ENCODE results near the gene TRMT1L.

TRMT1L gene

GRCh38 chr1:185091480-185091879, 65.3 kb downstream of the TRMT1L start:
- no peaks in the 10 kb centered on the region for H3K27me3 Mint-ChIP-seq
- no peaks in the 10 kb centered on the region for H3K4me1 Mint-ChIP-seq
- ATAC-seq (ENCODE audit: low read depth) (no peak), DNase-seq (ENCODE audit: low spot score in 2 of 2) (no peak)
- H3K27ac Mint-ChIP-seq: no peak overlapping the region
- no peaks in the 10 kb centered on the region for H3K9me3 Mint-ChIP-seq
- peaks cover 52% of the 10 kb centered on the region for H3K36me3 Mint-ChIP-seq
- H3K4me3 Mint-ChIP-seq: no peak overlapping the region

- no peak for DNase-seq (ENCODE audit: low spot score in 2 of 2)
- no peaks in the 10 kb centered on the region for H3K27me3 Mint-ChIP-seq
- ATAC-seq (ENCODE audit: low read depth): no peak
- H3K9me3 Mint-ChIP-seq: no peaks in the 10 kb centered on the region
- H3K27ac Mint-ChIP-seq: no peak overlapping the region
- H3K4me1 Mint-ChIP-seq: peaks cover 12% of the 10 kb centered on the region
- H3K4me3 Mint-ChIP-seq: no peak overlapping the region
- peaks cover 39% of the 10 kb centered on the region for H3K36me3 Mint-ChIP-seq
Observed at GRCh38 chr1:185087746-185088145, 69.0 kb downstream of the TRMT1L start.

GRCh38 chr1:185087101-185087500, 69.7 kb downstream of the TRMT1L start:
- peaks cover 12% of the 10 kb centered on the region for H3K4me1 Mint-ChIP-seq
- no peaks in the 10 kb centered on the region for H3K27me3 Mint-ChIP-seq
- H3K9me3 Mint-ChIP-seq: no peaks in the 10 kb centered on the region
- no peak for DNase-seq (ENCODE audit: low spot score in 2 of 2)
- H3K36me3 Mint-ChIP-seq: peaks cover 36% of the 10 kb centered on the region
- no peak overlapping the region for H3K4me3 Mint-ChIP-seq
- no peak for ATAC-seq (ENCODE audit: low read depth)
- no peak overlapping the region for H3K27ac Mint-ChIP-seq

DNA sequence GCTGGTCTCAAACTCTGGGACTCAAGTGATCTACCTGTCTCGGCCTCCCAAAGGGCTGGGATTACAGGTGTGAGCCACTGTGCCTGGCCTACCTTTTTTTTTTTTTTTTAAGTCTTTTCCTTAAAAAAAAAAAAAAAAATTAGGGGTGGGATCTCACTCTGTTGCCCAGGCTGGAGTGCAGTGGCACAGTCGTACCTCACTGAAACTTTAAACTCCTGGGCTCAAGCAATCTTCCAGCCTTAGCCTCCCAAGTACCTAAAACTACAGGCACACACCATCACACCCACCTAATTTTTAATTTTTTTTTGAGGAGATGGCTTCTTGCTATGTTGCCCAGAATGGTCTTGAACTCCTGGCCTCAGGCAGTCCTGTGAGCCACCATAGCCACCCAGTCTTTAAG, 72.9 kb downstream of the TRMT1L start:
- H3K4me1 Mint-ChIP-seq: peaks cover 15% of the 10 kb centered on the region
- H3K27ac Mint-ChIP-seq: no peak overlapping the region
- H3K36me3 Mint-ChIP-seq: peaks cover 29% of the 10 kb centered on the region
- H3K4me3 Mint-ChIP-seq: no peak overlapping the region
- no peaks in the 10 kb centered on the region for H3K9me3 Mint-ChIP-seq
- no peaks in the 10 kb centered on the region for H3K27me3 Mint-ChIP-seq
- ATAC-seq (ENCODE audit: low read depth) (no peak), DNase-seq (ENCODE audit: low spot score in 2 of 2) (no peak)

DNA sequence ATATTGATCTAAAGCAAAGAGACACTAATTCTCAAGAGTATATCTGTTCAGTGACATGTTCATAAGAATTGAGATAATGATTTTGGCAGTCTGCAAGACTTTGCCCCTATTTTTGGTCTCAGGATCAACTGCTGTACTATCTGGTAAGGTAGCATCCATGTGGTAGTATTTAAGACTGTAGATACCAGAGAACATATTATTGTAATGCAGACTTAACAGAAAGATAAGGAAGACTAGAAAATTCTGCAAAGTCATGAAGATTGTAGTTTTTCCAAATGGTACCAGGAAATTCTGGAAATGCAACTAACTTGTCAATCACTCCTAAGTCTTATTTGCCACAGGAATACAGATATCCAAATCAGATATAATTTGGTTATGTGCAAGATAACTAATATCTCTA, 76.3 kb downstream of the TRMT1L start:
- Mint-ChIP-seq H3K36me3 (peaks cover 13% of the 10 kb centered on the region), H3K27me3 (no peaks in the 10 kb centered on the region), H3K4me1 (peaks cover 18% of the 10 kb centered on the region), H3K27ac (no peak overlapping the region), H3K4me3 (no peak overlapping the region), H3K9me3 (no peaks in the 10 kb centered on the region)
- DNase-seq (ENCODE audit: low spot score in 2 of 2) (no peak), ATAC-seq (ENCODE audit: low read depth) (no peak)

- Mint-ChIP-seq H3K36me3 (peaks cover 11% of the 10 kb centered on the region), H3K9me3 (no peaks in the 10 kb centered on the region), H3K27me3 (no peaks in the 10 kb centered on the region), H3K4me1 (peaks cover 20% of the 10 kb centered on the region), H3K4me3 (no peak overlapping the region), H3K27ac (no peak overlapping the region)
- no peak for DNase-seq (ENCODE audit: low spot score in 2 of 2)
- no peak for ATAC-seq (ENCODE audit: low read depth)
Observed at GRCh38 chr1:185077374-185077773, 79.4 kb downstream of the TRMT1L start.

DNA sequence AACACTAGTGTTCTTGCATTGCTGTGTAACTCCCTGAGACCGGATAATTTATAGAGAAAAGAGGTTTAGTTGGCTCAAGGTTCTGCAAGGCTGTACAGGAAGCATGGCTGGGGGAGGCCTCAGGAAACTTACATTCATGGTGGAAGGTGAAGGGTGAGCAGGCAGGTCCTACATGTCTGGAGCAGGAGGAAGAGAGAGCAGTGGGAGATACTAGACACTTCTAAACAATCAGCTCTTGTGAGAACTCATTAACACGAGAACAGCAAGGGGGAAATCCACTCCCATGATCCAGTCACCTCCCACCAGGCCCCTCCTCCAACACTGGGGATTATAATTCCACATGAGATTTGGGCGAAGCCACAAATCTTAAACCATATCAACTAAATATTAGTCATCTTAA, 81.3 kb downstream of the TRMT1L start:
- H3K4me1 Mint-ChIP-seq: peaks cover 27% of the 10 kb centered on the region
- no peak for ATAC-seq (ENCODE audit: low read depth)
- H3K4me3 Mint-ChIP-seq: no peak overlapping the region
- peak overlapping the region; percentile 23 for H3K27ac Mint-ChIP-seq
- no peak for DNase-seq (ENCODE audit: low spot score in 2 of 2)
- H3K9me3 Mint-ChIP-seq: no peaks in the 10 kb centered on the region
- H3K36me3 Mint-ChIP-seq: peaks cover 19% of the 10 kb centered on the region
- no peaks in the 10 kb centered on the region for H3K27me3 Mint-ChIP-seq

DNA sequence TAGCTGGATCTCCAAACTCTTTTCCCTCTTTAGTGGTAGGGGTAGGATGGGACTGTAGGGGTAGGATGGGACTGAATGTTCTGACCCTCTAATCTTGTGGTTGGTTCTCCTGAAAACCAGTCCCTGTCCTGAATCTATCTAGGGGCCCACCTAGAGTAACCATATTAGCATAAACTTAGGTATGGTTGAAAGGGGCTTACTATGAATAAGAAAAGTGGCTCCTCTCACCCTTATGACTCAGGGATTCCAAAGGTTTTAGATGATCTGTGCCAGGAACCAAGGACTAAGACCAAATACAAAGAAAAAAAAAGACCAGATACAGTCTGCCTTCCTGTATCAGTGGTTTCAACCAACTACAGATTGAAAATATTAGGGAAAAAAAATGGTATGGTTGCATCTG, 82.4 kb downstream of the TRMT1L start:
- no peak for ATAC-seq (ENCODE audit: low read depth)
- DNase-seq (ENCODE audit: low spot score in 2 of 2): no peak
- Mint-ChIP-seq H3K27me3 (no peaks in the 10 kb centered on the region), H3K9me3 (no peaks in the 10 kb centered on the region), H3K4me1 (peaks cover 23% of the 10 kb centered on the region), H3K36me3 (peaks cover 16% of the 10 kb centered on the region), H3K27ac (no peak overlapping the region), H3K4me3 (no peak overlapping the region)

GRCh38 chr1:185073725-185074124, 83.0 kb downstream of the TRMT1L start:
- DNase-seq (ENCODE audit: low spot score in 2 of 2) (no peak), ATAC-seq (ENCODE audit: low read depth) (no peak)
- Mint-ChIP-seq H3K4me3 (no peak overlapping the region), H3K4me1 (peaks cover 28% of the 10 kb centered on the region), H3K36me3 (peaks cover 16% of the 10 kb centered on the region), H3K27ac (no peak overlapping the region), H3K27me3 (no peaks in the 10 kb centered on the region), H3K9me3 (no peaks in the 10 kb centered on the region)

- no peak for DNase-seq (ENCODE audit: low spot score in 2 of 2)
- ATAC-seq (ENCODE audit: low read depth): no peak
- Mint-ChIP-seq H3K27ac (no peak overlapping the region), H3K4me1 (peaks cover 34% of the 10 kb centered on the region), H3K36me3 (peaks cover 25% of the 10 kb centered on the region), H3K27me3 (no peaks in the 10 kb centered on the region), H3K4me3 (no peak overlapping the region), H3K9me3 (no peaks in the 10 kb centered on the region)
Observed at GRCh38 chr1:185070051-185070450, 86.7 kb downstream of the TRMT1L start.

- ATAC-seq (ENCODE audit: low read depth): no peak
- H3K27ac Mint-ChIP-seq: no peak overlapping the region
Observed at GRCh38 chr1:185069202-185069772, 87.5 kb downstream of the TRMT1L start.

GRCh38 chr1:185068341-185068740, 88.4 kb downstream of the TRMT1L start:
- Mint-ChIP-seq H3K9me3 (no peaks in the 10 kb centered on the region), H3K4me3 (no peak overlapping the region), H3K4me1 (peaks cover 33% of the 10 kb centered on the region), H3K27me3 (no peaks in the 10 kb centered on the region), H3K27ac (no peak overlapping the region), H3K36me3 (peaks cover 27% of the 10 kb centered on the region)
- ATAC-seq (ENCODE audit: low read depth) (no peak), DNase-seq (ENCODE audit: low spot score in 2 of 2) (no peak)

More at GRCh38 chr1:185069202-185069772, 87.5 kb downstream of the TRMT1L start:
- Mint-ChIP-seq H3K4me1 (peaks cover 32% of the 10 kb centered on the region), H3K9me3 (no peaks in the 10 kb centered on the region), H3K27me3 (no peaks in the 10 kb centered on the region), H3K4me3 (no peak overlapping the region), H3K36me3 (peaks cover 29% of the 10 kb centered on the region)
- no peak for DNase-seq (ENCODE audit: low spot score in 2 of 2)

All from memory B cell (primary cell).